ENCODE data around the gene SYNDIG1. TPM values are rescaled to one million over a fixed set of nuclear protein-coding genes. Genes with fewer than 3 reads are reported as not detected.

The SYNDIG1 gene
- total RNA-seq, 6 donors from 2014 or later = 0.30 to 0.37 (median 0.34) TPM; not detected in 3

- Histone ChIP-seq H3K9me3 (no peaks in the 10 kb centered on the region), H3K27ac (no peak overlapping the region), H3K27me3 (no peaks in the 10 kb centered on the region), H3K36me3 (no peaks in the 10 kb centered on the region), H3K4me3 (no peak overlapping the region), H3K4me1 (no peaks in the 10 kb centered on the region)
- TF ChIP-seq POLR2AphosphoS5 (IDR thresholded peaks at IDR 0.05) (no peak), POLR2A (IDR thresholded peaks at IDR 0.05) (no peak), EP300 (IDR thresholded peaks at IDR 0.05) (no peak), CTCF (IDR thresholded peaks at IDR 0.05) (no peak)
- ATAC-seq (ENCODE audit: low FRiP score in 2 of 2) = no peak
- 55 to 70% methylated on average over 3 of the region's 3 CpGs for WGBS, 2 donors
- no peak for DNase-seq
Observed at GRCh38 chr20:24528583-24529368, 59.3 kb downstream of the SYNDIG1 start.

GRCh38 chr20:24529369-24529719, 59.9 kb downstream of the SYNDIG1 start:
- Histone ChIP-seq H3K4me3 (no peak overlapping the region), H3K9me3 (no peaks in the 10 kb centered on the region), H3K27me3 (no peaks in the 10 kb centered on the region), H3K27ac (no peak overlapping the region), H3K36me3 (no peaks in the 10 kb centered on the region), H3K4me1 (no peaks in the 10 kb centered on the region)
- TF ChIP-seq POLR2AphosphoS5 (IDR thresholded peaks at IDR 0.05) (no peak), EP300 (IDR thresholded peaks at IDR 0.05) (no peak), POLR2A (IDR thresholded peaks at IDR 0.05) (no peak)
- ATAC-seq (ENCODE audit: low FRiP score in 2 of 2) (no peak), DNase-seq (no peak)
- 92 to 94% methylated on average over 1 of the region's 1 CpG for WGBS, 2 donors

GRCh38 chr20:24530131-24530680, 60.8 kb downstream of the SYNDIG1 start:
- Histone ChIP-seq H3K4me3 (no peak overlapping the region), H3K27ac (no peak overlapping the region), H3K4me1 (no peaks in the 10 kb centered on the region), H3K9me3 (no peaks in the 10 kb centered on the region), H3K36me3 (no peaks in the 10 kb centered on the region), H3K27me3 (no peaks in the 10 kb centered on the region)
- no peak for DNase-seq
- TF ChIP-seq EP300 (IDR thresholded peaks at IDR 0.05) (no peak), CTCF (IDR thresholded peaks at IDR 0.05) (no peak), POLR2AphosphoS5 (IDR thresholded peaks at IDR 0.05) (no peak), POLR2A (IDR thresholded peaks at IDR 0.05) (no peak)
- 64 to 71% methylated on average over 2 of the region's 2 CpGs for WGBS, 2 donors
- ATAC-seq (ENCODE audit: low FRiP score in 2 of 2) = no peak

- TF ChIP-seq POLR2AphosphoS5 (IDR thresholded peaks at IDR 0.05) (no peak), EP300 (IDR thresholded peaks at IDR 0.05) (no peak), POLR2A (IDR thresholded peaks at IDR 0.05) (no peak), CTCF (IDR thresholded peaks at IDR 0.05) (no peak)
- no peaks in the 10 kb centered on the region for H3K9me3 ChIP-seq
- no peaks in the 10 kb centered on the region for H3K36me3 ChIP-seq
- H3K4me1 ChIP-seq = no peaks in the 10 kb centered on the region
- WGBS, 2 donors = 86 to 89% methylated on average over 4 of the region's 4 CpGs
- no peak overlapping the region for H3K27ac ChIP-seq
- ATAC-seq (ENCODE audit: low FRiP score in 2 of 2) (no peak), DNase-seq (no peak)
- no peak overlapping the region for H3K4me3 ChIP-seq
- H3K27me3 ChIP-seq = no peaks in the 10 kb centered on the region
Observed at GRCh38 chr20:24531202-24531601, 61.8 kb downstream of the SYNDIG1 start.

- no peaks in the 10 kb centered on the region for H3K4me1 ChIP-seq
- H3K4me3 ChIP-seq = no peak overlapping the region
- ATAC-seq (ENCODE audit: low FRiP score in 2 of 2) (no peak), DNase-seq (no peak)
- no peaks in the 10 kb centered on the region for H3K36me3 ChIP-seq
- no peak overlapping the region for H3K27ac ChIP-seq
- WGBS, 2 donors = 83 to 91% methylated on average over 6 of the region's 6 CpGs
- H3K9me3 ChIP-seq = no peaks in the 10 kb centered on the region
- TF ChIP-seq POLR2A (IDR thresholded peaks at IDR 0.05) = no peak
- no peak for TF ChIP-seq EP300 (IDR thresholded peaks at IDR 0.05)
- no peak for TF ChIP-seq CTCF (IDR thresholded peaks at IDR 0.05)
- no peak for TF ChIP-seq POLR2AphosphoS5 (IDR thresholded peaks at IDR 0.05)
- H3K27me3 ChIP-seq = no peaks in the 10 kb centered on the region
Observed at GRCh38 chr20:24531631-24532419, 62.4 kb downstream of the SYNDIG1 start.
